Nephron progenitor cell (in vitro differentiated cells): Measurements from ENCODE around the gene TPM3.
A peak's percentile ranks its signal among the peaks of the same experiment; 100 is the strongest.

Source experiments
- DNase-seq: peaks from one replicate; pipeline ENCODE4 v3.0.0; 2021
- H3K27ac Mint-ChIP-seq: 2 replicates; pipeline ENCODE4 v1.8.0; 2021; ENCODE audit warnings: mild to moderate bottlenecking, moderate library complexity, mixed read lengths
- H3K27me3 Mint-ChIP-seq: 2 replicates; pipeline ENCODE4 v1.8.0; 2021; ENCODE audit warnings: mild to moderate bottlenecking, low read depth, mixed read lengths; ENCODE audit not compliant: poor library complexity
- H3K36me3 Mint-ChIP-seq: 2 replicates; pipeline ENCODE4 v1.8.0; 2021; ENCODE audit warnings: low read depth, mixed read lengths
- H3K4me1 Mint-ChIP-seq: 2 replicates; pipeline ENCODE4 v1.8.0; 2021; ENCODE audit warnings: mixed read lengths
- H3K4me3 Mint-ChIP-seq: 2 replicates; pipeline ENCODE4 v1.8.0; 2021; ENCODE audit warnings: mild to moderate bottlenecking, moderate library complexity, mixed read lengths
- H3K9me3 Mint-ChIP-seq: 2 replicates; pipeline ENCODE4 v1.8.0; 2021; ENCODE audit warnings: mild to moderate bottlenecking, moderate library complexity, mixed read lengths
- CTCF ChIP-seq: fragments of 200-600 bp; sonication (generic); IDR thresholded peaks from 2 replicates; pipeline ENCODE4 v1.5.0; 2021; ENCODE audit warnings: antibody characterized with exemption

Gene TPM3

GRCh38 chr1:154183046-154183915 lies 8.6 kb downstream of the TPM3 start:
- H3K4me1 Mint-ChIP-seq: peaks cover 66% of the 10 kb centered on the region
- DNase-seq: peak; percentile 96
- no peak for TF ChIP-seq CTCF
- peak overlapping the region; percentile 100 for H3K4me3 Mint-ChIP-seq
- peaks cover 12% of the 10 kb centered on the region for H3K27me3 Mint-ChIP-seq
- no peaks in the 10 kb centered on the region for H3K9me3 Mint-ChIP-seq
- peaks cover 7% of the 10 kb centered on the region for H3K36me3 Mint-ChIP-seq
- H3K27ac Mint-ChIP-seq: peak overlapping the region; percentile 94

- Mint-ChIP-seq H3K9me3 (no peaks in the 10 kb centered on the region), H3K36me3 (peaks cover 7% of the 10 kb centered on the region), H3K4me3 (peak overlapping the region; percentile 100), H3K4me1 (peaks cover 74% of the 10 kb centered on the region), H3K27me3 (peaks cover 8% of the 10 kb centered on the region), H3K27ac (peak overlapping the region; percentile 94)
- DNase-seq: peak; percentile 56
- no peak for TF ChIP-seq CTCF
Observed at GRCh38 chr1:154182344-154183045, 9.4 kb downstream of the TPM3 start.

- peaks cover 76% of the 10 kb centered on the region for H3K4me1 Mint-ChIP-seq
Observed at GRCh38 chr1:154181944-154182343, 10.0 kb downstream of the TPM3 start.

GRCh38 chr1:154179946-154180687 lies 11.8 kb downstream of the TPM3 start:
- H3K36me3 Mint-ChIP-seq: peaks cover 26% of the 10 kb centered on the region
- no peaks in the 10 kb centered on the region for H3K9me3 Mint-ChIP-seq
- H3K4me3 Mint-ChIP-seq: peak overlapping the region; percentile 58
- TF ChIP-seq CTCF: no peak
- DNase-seq: no peak
- peak overlapping the region; percentile 33 for H3K27ac Mint-ChIP-seq
- H3K4me1 Mint-ChIP-seq: peaks cover 63% of the 10 kb centered on the region
- peaks cover 4% of the 10 kb centered on the region for H3K27me3 Mint-ChIP-seq

More at GRCh38 chr1:154181944-154182343, 10.0 kb downstream of the TPM3 start:
- Mint-ChIP-seq H3K27ac (peak overlapping the region; percentile 94), H3K4me3 (peak overlapping the region; percentile 100), H3K27me3 (peaks cover 8% of the 10 kb centered on the region), H3K9me3 (no peaks in the 10 kb centered on the region), H3K36me3 (peaks cover 12% of the 10 kb centered on the region)
- no peak for TF ChIP-seq CTCF
- no peak for DNase-seq

- H3K36me3 Mint-ChIP-seq: peaks cover 33% of the 10 kb centered on the region
- peak overlapping the region; percentile 58 for H3K4me3 Mint-ChIP-seq
- peaks cover 63% of the 10 kb centered on the region for H3K4me1 Mint-ChIP-seq
- H3K27ac Mint-ChIP-seq: peak overlapping the region; percentile 73
- no peak for DNase-seq
- TF ChIP-seq CTCF: no peak
- H3K27me3 Mint-ChIP-seq: no peaks in the 10 kb centered on the region
- H3K9me3 Mint-ChIP-seq: no peaks in the 10 kb centered on the region
Observed at GRCh38 chr1:154178911-154179811, 12.7 kb downstream of the TPM3 start.
